Progenitor cell of endocrine pancreas (in vitro differentiated cells): ENCODE data around the gene PPP2R3B. TPM values are rescaled to one million over a fixed set of nuclear protein-coding genes. Genes with fewer than 3 reads are reported as not detected.

Experiments
- DNase-seq: peaks from one replicate; pipeline ENCODE4 v3.0.0; 2021; ENCODE audit warnings: low spot score; ENCODE audit not compliant: unreplicated experiment
- H3K27ac Mint-ChIP-seq: 2 replicates; pipeline ENCODE4 v1.8.0; 2021; ENCODE audit warnings: mild to moderate bottlenecking, moderate library complexity, mixed read lengths
- H3K27me3 Mint-ChIP-seq: 2 replicates; pipeline ENCODE4 v1.8.0; 2021; ENCODE audit warnings: mixed read lengths
- H3K36me3 Mint-ChIP-seq: 2 replicates; pipeline ENCODE4 v1.8.0; 2022; ENCODE audit warnings: mixed read lengths; ENCODE audit not compliant: insufficient read depth
- H3K4me1 Mint-ChIP-seq: 2 replicates; pipeline ENCODE4 v1.8.0; 2021; ENCODE audit warnings: low read depth, mixed read lengths
- H3K4me3 Mint-ChIP-seq: 2 replicates; pipeline ENCODE4 v1.8.0; 2021; ENCODE audit warnings: low read depth, mild to moderate bottlenecking, moderate library complexity, mixed read lengths
- H3K9me3 Mint-ChIP-seq: 2 replicates; pipeline ENCODE4 v1.8.0; 2021; ENCODE audit warnings: low read depth, mixed read lengths
- CTCF ChIP-seq: fragments of 200-600 bp; sonication (generic); IDR thresholded peaks from one replicate; pipeline ENCODE4 v1.5.0; 2021; ENCODE audit warnings: antibody characterized with exemption, mild to moderate bottlenecking; ENCODE audit not compliant: unreplicated experiment
- total RNA-seq: library from RNA; stranded (reverse); gene quantifications from 2 replicates; pipeline ENCODE4 v1.2.1, GENCODE V29; 2021

Gene PPP2R3B
- total RNA-seq, 1 donor from 2014 or later = 72.6 TPM

GRCh38 chrX:346034-346813, 40.5 kb downstream of the PPP2R3B start:
- H3K27ac Mint-ChIP-seq = no peak overlapping the region
- no peak overlapping the region for H3K4me3 Mint-ChIP-seq
- no peak for DNase-seq
- H3K36me3 Mint-ChIP-seq = peaks cover 35% of the 10 kb centered on the region
- H3K27me3 Mint-ChIP-seq = no peaks in the 10 kb centered on the region
- no peak for TF ChIP-seq CTCF
- H3K4me1 Mint-ChIP-seq = peaks cover 4% of the 10 kb centered on the region
- peaks cover 6% of the 10 kb centered on the region for H3K9me3 Mint-ChIP-seq

- Mint-ChIP-seq H3K4me1 (peaks cover 4% of the 10 kb centered on the region), H3K36me3 (peaks cover 38% of the 10 kb centered on the region), H3K4me3 (no peak overlapping the region), H3K9me3 (peaks cover 6% of the 10 kb centered on the region), H3K27me3 (no peaks in the 10 kb centered on the region), H3K27ac (no peak overlapping the region)
- TF ChIP-seq CTCF = no peak
- DNase-seq = no peak
Observed at GRCh38 chrX:345020-345925, 41.4 kb downstream of the PPP2R3B start.

- Mint-ChIP-seq H3K36me3 (peaks cover 32% of the 10 kb centered on the region), H3K4me3 (no peak overlapping the region), H3K4me1 (peaks cover 4% of the 10 kb centered on the region), H3K27me3 (no peaks in the 10 kb centered on the region), H3K9me3 (peaks cover 6% of the 10 kb centered on the region), H3K27ac (no peak overlapping the region)
- no peak for TF ChIP-seq CTCF
- DNase-seq = no peak
Observed at GRCh38 chrX:344371-344901, 42.3 kb downstream of the PPP2R3B start.

DNA sequence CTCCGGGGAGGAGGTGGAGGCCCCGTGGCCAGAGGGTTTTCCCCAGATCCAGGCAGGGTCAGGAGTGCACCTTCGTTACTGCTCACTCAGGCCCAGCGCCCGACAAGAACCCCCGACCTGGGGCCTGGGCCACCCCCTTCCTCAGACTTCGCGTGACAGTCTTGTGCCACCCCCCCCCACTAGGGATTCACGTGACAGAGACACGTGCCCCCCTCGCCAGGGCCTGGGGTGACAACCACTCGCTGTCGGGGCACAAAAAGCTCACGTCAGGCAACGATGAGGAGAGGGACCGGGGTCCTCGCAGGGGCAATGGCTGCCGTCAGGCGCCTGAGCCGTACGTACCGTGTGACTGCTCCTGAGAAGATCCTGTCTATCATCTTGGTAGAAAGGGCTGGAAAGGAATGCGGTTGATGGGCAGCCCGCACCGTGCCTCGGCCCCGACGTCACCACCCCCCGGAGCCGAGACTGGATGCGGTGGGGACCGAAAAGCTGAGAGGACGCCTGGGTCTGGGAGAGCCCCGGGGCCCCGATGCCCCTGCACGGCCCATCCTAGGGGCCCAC, 45.1 kb downstream of the PPP2R3B start:
- Mint-ChIP-seq H3K4me1 (no peaks in the 10 kb centered on the region), H3K27me3 (no peaks in the 10 kb centered on the region), H3K36me3 (peaks cover 40% of the 10 kb centered on the region), H3K4me3 (no peak overlapping the region), H3K27ac (peak overlapping the region; percentile 80), H3K9me3 (peaks cover 5% of the 10 kb centered on the region)
- DNase-seq = no peak
- TF ChIP-seq CTCF = no peak
